Measurements from ENCODE around the gene TRAF4. TPM values are rescaled to one million over a fixed set of nuclear protein-coding genes. Genes with fewer than 3 reads are reported as not detected.

TRAF4 gene
- total RNA-seq, 6 donors from 2014 or later: 34.8 to 84.9 (median 64.1) TPM

DNA sequence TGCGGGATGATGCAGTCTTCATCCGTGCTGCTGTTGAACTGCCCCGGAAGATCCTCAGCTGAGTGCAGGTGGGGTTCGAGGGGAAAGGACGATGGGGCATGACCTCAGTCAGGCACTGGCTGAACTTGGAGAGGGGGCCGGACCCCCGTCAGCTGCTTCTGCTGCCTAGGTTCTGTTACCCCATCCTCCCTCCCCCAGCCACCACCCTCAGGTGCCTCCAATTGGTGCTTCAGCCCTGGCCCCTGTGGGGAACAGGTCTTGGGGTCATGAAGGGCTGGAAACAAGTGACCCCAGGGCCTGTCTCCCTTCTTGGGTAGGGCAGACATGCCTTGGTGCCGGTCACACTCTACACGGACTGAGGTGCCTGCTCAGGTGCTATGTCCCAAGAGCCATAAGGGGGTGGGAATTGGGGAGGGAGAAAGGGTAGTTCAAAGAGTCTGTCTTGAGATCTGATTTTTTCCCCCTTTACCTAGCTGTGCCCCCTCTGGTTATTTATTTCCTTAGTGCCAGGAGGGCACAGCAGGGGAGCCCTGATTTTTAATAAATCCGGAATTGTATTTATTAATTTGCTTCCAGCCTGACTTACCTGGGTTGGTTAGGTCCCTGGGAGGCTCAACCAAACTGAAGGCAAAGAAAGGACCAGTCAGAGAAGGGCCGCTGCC is 5.8 kb downstream of the TRAF4 start:
- Histone ChIP-seq H3K27ac (peak overlapping the region; percentile 48 to 97 (median 94)), H3K9me3 (no peaks in the 10 kb centered on the region), H3K27me3 (no peaks in the 10 kb centered on the region), H3K36me3 (peaks cover 0 to 32% (median 21%) of the 10 kb centered on the region in 4 donors), H3K4me1 (peaks cover 48 to 63% (median 55%) of the 10 kb centered on the region in 4 donors), H3K4me3 (no peak overlapping the region)
- no peak for ATAC-seq (ENCODE audit: low FRiP score in 2 of 2)
- WGBS, 2 donors: 51 to 52% methylated on average over 6 to 11 of the region's 11 CpGs
- DNase-seq: no peak
- TF ChIP-seq POLR2AphosphoS5 (IDR thresholded peaks at IDR 0.05) (no peak), POLR2A (IDR thresholded peaks at IDR 0.05) (no peak), EP300 (IDR thresholded peaks at IDR 0.05) (no peak), CTCF (IDR thresholded peaks at IDR 0.05) (no peak)

DNA sequence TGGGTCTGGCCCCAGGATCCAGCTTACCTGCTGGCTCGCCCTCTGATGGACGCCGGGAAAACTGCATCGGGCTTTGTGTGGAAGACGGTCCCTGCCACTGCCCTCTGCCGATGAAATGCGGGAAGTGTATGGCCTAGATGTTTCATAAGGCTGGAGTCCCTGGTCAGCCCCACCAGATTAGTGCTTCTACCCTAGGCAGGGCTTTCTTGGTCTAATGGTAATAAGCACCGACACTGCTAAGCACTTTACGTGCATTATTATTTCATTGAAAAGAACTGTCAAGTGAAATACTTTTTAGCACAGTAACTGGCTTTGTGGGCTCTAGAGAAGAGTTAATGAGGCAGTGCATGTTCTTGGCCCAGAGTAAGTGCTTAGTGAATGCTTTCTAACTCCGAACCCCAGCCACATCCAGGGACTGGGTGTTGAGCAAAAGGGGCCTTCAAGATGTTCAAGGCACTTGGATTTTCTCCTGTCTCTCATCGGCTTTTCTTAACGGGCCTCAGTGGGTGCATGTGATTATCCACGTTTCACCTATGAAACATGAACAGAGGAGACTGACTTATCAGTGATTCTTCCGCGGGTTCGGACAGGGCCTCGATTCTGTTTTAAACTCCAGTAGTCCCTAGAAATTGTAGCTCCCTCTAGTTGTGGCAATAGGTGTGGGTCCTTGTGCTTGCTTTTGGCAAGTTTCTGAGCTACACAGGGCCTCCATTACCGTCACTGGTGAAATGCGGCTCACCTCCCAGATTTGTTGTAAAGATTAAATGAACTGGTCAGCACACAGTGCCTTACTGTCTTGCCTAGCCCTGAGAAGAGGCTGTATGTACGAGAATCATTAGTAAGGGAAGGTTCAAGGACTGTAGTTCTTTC is 6.6 kb downstream of the TRAF4 start:
- H3K9me3 ChIP-seq: no peaks in the 10 kb centered on the region
- peak overlapping the region in 1 of 4 donors; percentile 95 for H3K27ac ChIP-seq
- peak; percentile 89 to 91 for ATAC-seq (ENCODE audit: low FRiP score in 2 of 2)
- peaks cover 42 to 55% (median 48%) of the 10 kb centered on the region in 4 donors for H3K4me1 ChIP-seq
- H3K36me3 ChIP-seq: peaks cover 0 to 32% (median 21%) of the 10 kb centered on the region in 4 donors
- H3K4me3 ChIP-seq: no peak overlapping the region
- DNase-seq: peak; percentile 36 to 97
- H3K27me3 ChIP-seq: no peaks in the 10 kb centered on the region
- TF ChIP-seq CTCF (IDR thresholded peaks at IDR 0.05) (peak; percentile 98 to 99 (median 99)), POLR2AphosphoS5 (IDR thresholded peaks at IDR 0.05) (peak in 1 of 2 donors; percentile 71), EP300 (IDR thresholded peaks at IDR 0.05) (no peak)
- WGBS, 2 donors: 36 to 43% methylated on average over 20 of the region's 20 CpGs

DNA sequence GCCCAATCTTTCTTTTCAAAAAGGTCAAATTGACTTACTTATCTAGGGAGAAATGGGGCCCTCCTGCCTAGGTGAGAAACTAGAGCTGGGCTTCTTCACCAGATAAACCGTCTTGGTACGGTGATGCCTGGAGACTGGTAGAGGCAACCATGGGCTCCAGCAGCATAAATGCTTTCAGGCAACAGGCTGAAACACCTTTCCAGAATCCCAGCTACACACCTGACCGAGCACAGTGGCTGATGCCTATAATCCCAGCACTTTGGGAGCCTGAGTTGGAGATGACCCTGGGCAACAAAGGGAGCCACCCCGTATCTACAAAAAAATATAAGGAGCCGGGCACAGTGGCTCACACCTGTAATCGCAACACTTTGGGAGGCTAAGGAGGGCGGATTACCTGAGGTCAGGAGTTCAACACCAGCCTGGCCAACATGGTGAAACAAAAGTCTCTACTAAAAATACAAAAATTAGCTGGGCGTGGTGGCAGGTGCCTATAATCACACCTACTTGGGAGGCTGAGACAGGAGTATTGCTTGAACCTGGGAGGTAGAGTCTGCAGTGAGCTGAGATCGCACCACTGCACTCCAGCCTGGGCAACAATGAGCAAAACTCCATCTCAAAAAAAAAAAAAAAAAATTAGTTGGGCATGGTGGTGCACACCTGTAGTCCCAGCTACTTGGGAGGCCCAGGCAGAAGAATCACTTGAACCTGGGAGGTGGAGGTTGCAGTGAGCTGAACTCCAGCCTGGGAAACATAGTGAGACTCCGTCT is 8.0 kb downstream of the TRAF4 start:
- H3K36me3 ChIP-seq: peaks cover 0 to 32% (median 21%) of the 10 kb centered on the region in 4 donors
- DNase-seq: no peak
- H3K4me1 ChIP-seq: peaks cover 28 to 42% (median 37%) of the 10 kb centered on the region in 4 donors
- H3K4me3 ChIP-seq: no peak overlapping the region
- TF ChIP-seq CTCF (IDR thresholded peaks at IDR 0.05) (no peak), POLR2A (IDR thresholded peaks at IDR 0.05) (no peak), POLR2AphosphoS5 (IDR thresholded peaks at IDR 0.05) (no peak), EP300 (IDR thresholded peaks at IDR 0.05) (no peak)
- no peak overlapping the region for H3K27ac ChIP-seq
- no peaks in the 10 kb centered on the region for H3K9me3 ChIP-seq
- ATAC-seq (ENCODE audit: low FRiP score in 2 of 2): no peak
- no peaks in the 10 kb centered on the region for H3K27me3 ChIP-seq
- 92 to 94% methylated on average over 10 of the region's 10 CpGs for whole genome bisulfite sequencing, 2 donors

DNA sequence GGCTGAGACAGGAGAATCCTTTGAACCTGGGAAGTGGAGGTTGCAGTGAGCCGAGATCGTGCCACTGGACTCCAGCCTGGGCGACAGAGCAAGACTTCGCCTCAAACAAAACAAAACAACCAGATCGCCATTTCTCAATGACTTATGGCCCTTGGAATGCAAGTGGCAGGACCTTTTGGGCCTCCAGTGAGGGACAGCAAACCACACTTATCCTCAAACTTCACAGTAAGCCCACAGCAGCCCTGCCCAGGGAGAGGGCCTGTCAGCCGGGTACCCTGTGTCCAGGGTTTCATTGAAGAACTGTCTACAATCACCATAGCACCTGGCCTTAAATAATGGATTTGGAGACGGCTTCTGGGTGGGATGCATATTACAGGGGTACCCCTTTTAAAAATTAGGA is 11.7 kb downstream of the TRAF4 start:
- Histone ChIP-seq H3K27me3 (no peaks in the 10 kb centered on the region), H3K4me1 (peaks cover 1 to 15% (median 8%) of the 10 kb centered on the region in 4 donors), H3K4me3 (no peak overlapping the region), H3K27ac (no peak overlapping the region), H3K36me3 (peaks cover 13 to 35% (median 18%) of the 10 kb centered on the region in 4 donors), H3K9me3 (no peaks in the 10 kb centered on the region)
- DNase-seq (no peak), ATAC-seq (ENCODE audit: low FRiP score in 2 of 2) (no peak)
- TF ChIP-seq EP300 (IDR thresholded peaks at IDR 0.05): no peak
- no peak for TF ChIP-seq POLR2AphosphoS5 (IDR thresholded peaks at IDR 0.05)
- TF ChIP-seq POLR2A (IDR thresholded peaks at IDR 0.05): no peak
- no peak for TF ChIP-seq CTCF (IDR thresholded peaks at IDR 0.05)
- 88 to 95% methylated on average over 6 to 7 of the region's 7 CpGs for WGBS, 2 donors
